K562 (cell line): ENCODE measurements around the gene PDCD11. TPM values are rescaled to one million over a fixed set of nuclear protein-coding genes. Genes with fewer than 3 reads are reported as not detected.

Source experiments
- CREM ChIP-seq: IDR thresholded peaks from 2 replicates; pipeline ENCODE4 v1.6.1; 2014; ENCODE audit warnings: antibody characterized with exemption, low read depth
- DEAF1 ChIP-seq: fragments of 450-650 bp; formaldehyde crosslinking; IDR thresholded peaks from 2 replicates; pipeline ENCODE4 v1.4.0; 2020; ENCODE audit warnings: mild to moderate bottlenecking, moderate library complexity
- EWSR1 ChIP-seq: fragments of 450-650 bp; IDR thresholded peaks from 2 replicates; pipeline ENCODE4 v1.6.1; 2018; ENCODE audit warnings: borderline replicate concordance, mild to moderate bottlenecking, low read depth, moderate library complexity; ENCODE audit not compliant: partially characterized antibody
- HSF4 ChIP-seq: fragments of 250-450 bp; sonication (Bioruptor Pico); IDR thresholded peaks from 2 replicates; pipeline ENCODE4 v2.1.2; 2022; ENCODE audit warnings: mild to moderate bottlenecking, moderate library complexity, borderline replicate concordance
- PYGO2 ChIP-seq: fragments of 450-650 bp; IDR thresholded peaks from 2 replicates; pipeline ENCODE4 v1.6.1; 2016; ENCODE audit warnings: mild to moderate bottlenecking, missing genetic modification characterization, moderate library complexity, missing compliant biosample characterization
- RBM17 ChIP-seq: fragments of 200-400 bp; formaldehyde crosslinking; IDR thresholded peaks from 2 replicates; pipeline ENCODE4 v1.6.1; 2017; ENCODE audit warnings: low read depth, mild to moderate bottlenecking, low read length, borderline replicate concordance
- REST ChIP-seq, 2 experiments: fragments of 450-650 bp; formaldehyde crosslinking in 1 of 2; IDR thresholded peaks; 2 replicates each; pipeline versions ENCODE4 v1.4.0 to v1.6.1; 2014 to 2020; ENCODE audit warnings: mild to moderate bottlenecking in 2 of 2, borderline replicate concordance in 1 of 2, low read depth in 1 of 2
- SLC30A9 ChIP-seq: fragments of 250-450 bp; sonication (Bioruptor Pico); IDR thresholded peaks from 2 replicates; pipeline ENCODE4 v1.8.0; 2022; ENCODE audit warnings: mild to moderate bottlenecking, moderate library complexity
- TCF3 ChIP-seq: sonication (generic); formaldehyde crosslinking; IDR thresholded peaks from 2 replicates; pipeline ENCODE4 v1.4.0; 2020; ENCODE audit warnings: mild to moderate bottlenecking, missing genetic modification reagents
- YY1 ChIP-seq, 3 experiments: IDR thresholded peaks; 2 replicates each; pipeline ENCODE4 v1.6.1; 2011; ENCODE audit warnings: low read length in 2 of 3, mild to moderate bottlenecking in 2 of 3, moderate library complexity in 2 of 3, borderline replicate concordance in 1 of 3, control low read depth in 1 of 3, low read depth in 1 of 3; ENCODE audit not compliant: insufficient read depth in 3 of 3, insufficient replicate concordance in 2 of 3, control insufficient read depth in 1 of 3, insufficient read length in 1 of 3; ENCODE audit errors: extremely low read depth in 1 of 3
- ZKSCAN1 ChIP-seq: fragments of 150-350 bp; IDR thresholded peaks from 2 replicates; pipeline ENCODE4 v1.6.1; 2016; ENCODE audit warnings: low read depth, low read length
- ZNF449 ChIP-seq: fragments of 250-450 bp; sonication (Bioruptor Pico); IDR thresholded peaks from 2 replicates; pipeline ENCODE4 v1.8.0; 2022; ENCODE audit warnings: moderate library complexity, mild to moderate bottlenecking, inconsistent platforms
- polyA plus RNA-seq, 8 experiments: library from polyadenylated mRNA; depleted of rRNA in 4 of 8; stranded (reverse) in 5 of 8; unstranded in 3 of 8; fragments of >200 nt; fragmentation: Nextera tagmentation in 2 of 8; fragmentation: Illumina TruSeq in 1 of 8; extraction: Ambion mirVana in 2 of 8; extraction: Trizol in 1 of 8; gene quantifications; 2 replicates each; pipeline versions ENCODE4 v1.2.1 to v1.2.3, GENCODE V29; 2011 to 2014; ENCODE audit warnings: inconsistent platforms in 1 of 8, missing spikeins in 1 of 8
- total RNA-seq, 7 experiments: library from RNA; depleted of rRNA in 6 of 7; stranded (reverse); fragments of >200 nt in 6 of 7; fragmentation: Illumina TruSeq in 2 of 7; extraction: Trizol in 2 of 7; gene quantifications; 2 replicates each; pipeline versions ENCODE4 v1.2.1 to v1.2.3, GENCODE V29; 2011 to 2021; ENCODE audit warnings: low replicate concordance in 1 of 7
- TF ChIP-seq, protein P1 (sequence below): fragments of 450-650 bp; IDR thresholded peaks from 2 replicates; pipeline ENCODE4 v1.6.1; 2016

The PDCD11 gene
- total and polyA plus RNA-seq, 9 of the 15 experiments (the other 6 are each of a cell fraction or from before 2014, with no cell fraction given): 14.8 to 73.8 (median 50.0) TPM

GRCh38 chr10:103394180-103394579 is 2.2 kb upstream of the PDCD11 start (continued):
- TF ChIP-seq REST (IDR thresholded peaks at IDR 0.05; ENCODE audit: borderline replicate concordance) (no peak), REST (CRISPR knock-in tag; IDR thresholded peaks at IDR 0.05; ENCODE audit: low read depth) (no peak), EWSR1 (no peak), DEAF1 (CRISPR knock-in tag) (no peak), SLC30A9 (no peak), CREM (peak; percentile 52), ZNF449 (CRISPR knock-in tag) (no peak), ZKSCAN1 (peak; percentile 76; the same call in 1 of the 2 replicates), RBM17 (no peak), TCF3 (CRISPR knock-in tag) (peak; percentile 31; the same call in 1 of the 2 replicates), PYGO2 (tag) (no peak), HSF4 (CRISPR knock-in tag) (no peak), YY1 (IDR thresholded peaks at IDR 0.05; ENCODE audit: borderline replicate concordance in 1 of 3, control insufficient read depth in 1 of 3, extremely low read depth in 1 of 3, insufficient read depth in 3 of 3, insufficient read length in 1 of 3, insufficient replicate concordance in 2 of 3, low read depth in 1 of 3, low read length in 2 of 3) (no peak)
- TF ChIP-seq, protein P1, sequence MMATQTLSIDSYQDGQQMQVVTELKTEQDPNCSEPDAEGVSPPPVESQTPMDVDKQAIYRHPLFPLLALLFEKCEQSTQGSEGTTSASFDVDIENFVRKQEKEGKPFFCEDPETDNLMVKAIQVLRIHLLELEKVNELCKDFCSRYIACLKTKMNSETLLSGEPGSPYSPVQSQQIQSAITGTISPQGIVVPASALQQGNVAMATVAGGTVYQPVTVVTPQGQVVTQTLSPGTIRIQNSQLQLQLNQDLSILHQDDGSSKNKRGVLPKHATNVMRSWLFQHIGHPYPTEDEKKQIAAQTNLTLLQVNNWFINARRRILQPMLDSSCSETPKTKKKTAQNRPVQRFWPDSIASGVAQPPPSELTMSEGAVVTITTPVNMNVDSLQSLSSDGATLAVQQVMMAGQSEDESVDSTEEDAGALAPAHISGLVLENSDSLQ: peak; percentile 93
